Uterus (tissue), 4 donors: ENCODE data around the gene BICD2. TPM values are rescaled to one million over a fixed set of nuclear protein-coding genes. Genes with fewer than 3 reads are reported as not detected.
A peak's percentile ranks its signal among the peaks of the same experiment; 100 is the strongest.

ENCODE experiments used
- DNase-seq, 2 donors: peaks; one replicate each; pipeline ENCODE4 v3.0.0-alpha.2; 2019 to 2020
- H3K27ac ChIP-seq, 2 donors: fragments of 200-600 bp; sonication (generic); 1 replicate in 1 of 2; 2 replicates in 1 of 2; pipeline ENCODE4 v1.5.1; 2016 to 2018
- H3K27me3 ChIP-seq, 2 donors: fragments of 200-600 bp; sonication (generic); one replicate each; pipeline ENCODE4 v1.5.1; 2018 to 2019; ENCODE audit warnings: control low read depth in 1 of 2
- H3K36me3 ChIP-seq, 2 donors: fragments of 200-600 bp; sonication (generic); one replicate each; pipeline ENCODE4 v1.5.1; 2019; ENCODE audit warnings: control low read depth in 1 of 2
- H3K4me1 ChIP-seq, 2 donors: fragments of 200-600 bp; sonication (generic); one replicate each; pipeline ENCODE4 v1.5.1; 2018 to 2019; ENCODE audit warnings: control low read depth in 1 of 2
- H3K4me3 ChIP-seq, 2 donors: fragments of 200-600 bp; sonication (generic); 1 replicate in 1 of 2; 2 replicates in 1 of 2; pipeline ENCODE4 v1.5.1; 2018 to 2019; ENCODE audit warnings: mild to moderate bottlenecking in 1 of 2
- H3K9me3 ChIP-seq, 2 donors: fragments of 200-600 bp; sonication (generic); one replicate each; pipeline ENCODE4 v1.5.1; 2019; ENCODE audit warnings: control low read depth in 1 of 2
- CTCF ChIP-seq, 4 experiments: fragments of 200-600 bp in 2 of 4; fragments of 450-650 bp in 2 of 4; sonication (generic) in 2 of 4; IDR thresholded peaks; one replicate each; pipeline ENCODE4 v1.5.1; 2016 to 2019; ENCODE audit warnings: antibody characterized with exemption in 4 of 4, mild to moderate bottlenecking in 2 of 4, moderate library complexity in 1 of 4
- POLR2A ChIP-seq, 2 donors: fragments of 450-650 bp; IDR thresholded peaks; one replicate each; pipeline ENCODE4 v1.6.1; 2016; ENCODE audit warnings: antibody characterized with exemption in 2 of 2, mild to moderate bottlenecking in 1 of 2, moderate library complexity in 1 of 2
- intact Hi-C: fragments of 100-400 bp; cut with DNase I; formaldehyde crosslinking; loops from one replicate; pipeline ENCODE4 v1.15.1; 2023; ENCODE audit warnings: low total_unique reads
- total RNA-seq, 4 donors: library from RNA; depleted of rRNA in 3 of 4; stranded (reverse); fragments of >200 nt in 3 of 4; gene quantifications; one replicate each; pipeline versions ENCODE4 v1.1.0 to v1.2.4, GENCODE V29; 2014 to 2023
- donor health status: DM: yes; HTN: yes; CAD: no.

The BICD2 gene
- total RNA-seq, 4 donors from 2014 or later, result 5.6 to 45.1 (median 22.8) TPM

GRCh38 chr9:92740446-92740961 is 24.1 kb downstream of the BICD2 start:
- intact Hi-C loops, result no loop called here
- Histone ChIP-seq H3K4me1 (peaks cover 3 to 4% of the 10 kb centered on the region in 2 donors), H3K4me3 (no peak overlapping the region), H3K36me3 (no peaks in the 10 kb centered on the region), H3K27ac (peak overlapping the region; percentile 41 to 61), H3K9me3 (no peaks in the 10 kb centered on the region), H3K27me3 (no peaks in the 10 kb centered on the region)
- no peak for TF ChIP-seq CTCF (IDR thresholded peaks at IDR 0.05)
- TF ChIP-seq POLR2A (IDR thresholded peaks at IDR 0.05), result no peak
- no peak for DNase-seq

GRCh38 chr9:92740009-92740408 is 24.6 kb downstream of the BICD2 start:
- Histone ChIP-seq H3K9me3 (no peaks in the 10 kb centered on the region), H3K4me1 (peaks cover 0 to 4% of the 10 kb centered on the region in 2 donors), H3K4me3 (no peak overlapping the region), H3K27ac (peak overlapping the region; percentile 14 to 61), H3K27me3 (no peaks in the 10 kb centered on the region), H3K36me3 (no peaks in the 10 kb centered on the region)
- DNase-seq, result no peak
- no peak for TF ChIP-seq CTCF (IDR thresholded peaks at IDR 0.05)
- TF ChIP-seq POLR2A (IDR thresholded peaks at IDR 0.05), result no peak
- intact Hi-C loops, result no loop called here

GRCh38 chr9:92739346-92739970 is 25.2 kb downstream of the BICD2 start:
- no peak for TF ChIP-seq POLR2A (IDR thresholded peaks at IDR 0.05)
- TF ChIP-seq CTCF (IDR thresholded peaks at IDR 0.05), result no peak
- H3K27ac ChIP-seq, result peak overlapping the region; percentile 14 to 44
- DNase-seq, result no peak
- H3K27me3 ChIP-seq, result no peaks in the 10 kb centered on the region
- peaks cover 0 to 4% of the 10 kb centered on the region in 2 donors for H3K4me1 ChIP-seq
- no peaks in the 10 kb centered on the region for H3K9me3 ChIP-seq
- intact Hi-C loops, result no loop called here
- no peak overlapping the region for H3K4me3 ChIP-seq
- no peaks in the 10 kb centered on the region for H3K36me3 ChIP-seq

GRCh38 chr9:92738661-92739081 is 26.0 kb downstream of the BICD2 start:
- H3K27ac ChIP-seq, result peak overlapping the region; percentile 14 to 44
- H3K4me3 ChIP-seq, result no peak overlapping the region
- H3K9me3 ChIP-seq, result no peaks in the 10 kb centered on the region
- no peak for TF ChIP-seq CTCF (IDR thresholded peaks at IDR 0.05)
- no peak for TF ChIP-seq POLR2A (IDR thresholded peaks at IDR 0.05)
- intact Hi-C loops, result no loop called here
- H3K36me3 ChIP-seq, result no peaks in the 10 kb centered on the region
- H3K27me3 ChIP-seq, result no peaks in the 10 kb centered on the region
- no peak for DNase-seq
- peaks cover 0 to 4% of the 10 kb centered on the region in 2 donors for H3K4me1 ChIP-seq

- DNase-seq, result no peak
- H3K4me1 ChIP-seq, result peaks cover 0 to 4% of the 10 kb centered on the region in 2 donors
- TF ChIP-seq CTCF (IDR thresholded peaks at IDR 0.05), result no peak
- TF ChIP-seq POLR2A (IDR thresholded peaks at IDR 0.05), result no peak
- no peak overlapping the region for H3K4me3 ChIP-seq
- intact Hi-C loops, result no loop called here
- no peaks in the 10 kb centered on the region for H3K36me3 ChIP-seq
- no peaks in the 10 kb centered on the region for H3K9me3 ChIP-seq
- H3K27ac ChIP-seq, result no peak overlapping the region
- H3K27me3 ChIP-seq, result no peaks in the 10 kb centered on the region
Observed at GRCh38 chr9:92737611-92738299, 26.9 kb downstream of the BICD2 start.
